ENCODE results near the gene AGTR1.

Gene AGTR1

GRCh38 chr3:148716657-148717056 lies 19.0 kb downstream of the AGTR1 start:
- no peak overlapping the region for H3K4me3 ChIP-seq (replicated peaks; ENCODE audit: low read depth, low read length)
- TF ChIP-seq, protein P1, sequence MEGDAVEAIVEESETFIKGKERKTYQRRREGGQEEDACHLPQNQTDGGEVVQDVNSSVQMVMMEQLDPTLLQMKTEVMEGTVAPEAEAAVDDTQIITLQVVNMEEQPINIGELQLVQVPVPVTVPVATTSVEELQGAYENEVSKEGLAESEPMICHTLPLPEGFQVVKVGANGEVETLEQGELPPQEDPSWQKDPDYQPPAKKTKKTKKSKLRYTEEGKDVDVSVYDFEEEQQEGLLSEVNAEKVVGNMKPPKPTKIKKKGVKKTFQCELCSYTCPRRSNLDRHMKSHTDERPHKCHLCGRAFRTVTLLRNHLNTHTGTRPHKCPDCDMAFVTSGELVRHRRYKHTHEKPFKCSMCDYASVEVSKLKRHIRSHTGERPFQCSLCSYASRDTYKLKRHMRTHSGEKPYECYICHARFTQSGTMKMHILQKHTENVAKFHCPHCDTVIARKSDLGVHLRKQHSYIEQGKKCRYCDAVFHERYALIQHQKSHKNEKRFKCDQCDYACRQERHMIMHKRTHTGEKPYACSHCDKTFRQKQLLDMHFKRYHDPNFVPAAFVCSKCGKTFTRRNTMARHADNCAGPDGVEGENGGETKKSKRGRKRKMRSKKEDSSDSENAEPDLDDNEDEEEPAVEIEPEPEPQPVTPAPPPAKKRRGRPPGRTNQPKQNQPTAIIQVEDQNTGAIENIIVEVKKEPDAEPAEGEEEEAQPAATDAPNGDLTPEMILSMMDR (IDR thresholded peaks at IDR 0.05; ENCODE audit: low read length, missing control alignments) = peak; percentile 13
- no peak for DNase-seq (ENCODE audit: low read depth)

GRCh38 chr3:148717885-148718561 lies 20.3 kb downstream of the AGTR1 start:
- TF ChIP-seq, protein P1 (IDR thresholded peaks at IDR 0.05; ENCODE audit: low read length, missing control alignments) = no peak
- DNase-seq (ENCODE audit: low read depth) = no peak
- no peak overlapping the region for H3K4me3 ChIP-seq (replicated peaks; ENCODE audit: low read depth, low read length)

GRCh38 chr3:148718982-148719862 lies 21.5 kb downstream of the AGTR1 start:
- DNase-seq (ENCODE audit: low read depth) = peak; percentile 48
- TF ChIP-seq, protein P1 (IDR thresholded peaks at IDR 0.05; ENCODE audit: low read length, missing control alignments) = peak; percentile 58

DNA sequence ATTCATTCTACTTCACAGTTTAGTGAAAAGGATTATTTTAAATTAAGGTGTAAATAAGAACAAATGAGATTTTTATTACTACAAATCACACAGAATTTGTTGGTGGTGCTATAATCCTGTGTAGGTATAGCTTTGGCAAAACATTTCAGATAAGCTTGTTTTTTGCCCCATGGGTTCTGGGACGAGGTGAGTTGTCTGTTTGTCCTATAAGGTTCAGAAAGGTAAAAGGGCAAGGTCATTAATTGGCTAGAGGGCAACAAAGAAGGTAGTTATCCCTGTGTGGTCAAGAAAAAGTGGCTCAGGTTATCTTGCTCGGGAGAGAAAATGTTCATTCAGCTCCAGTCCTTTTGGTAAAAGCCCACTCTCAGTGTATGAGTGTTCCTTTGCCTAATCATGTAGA lies 23.2 kb downstream of the AGTR1 start:
- H3K4me3 ChIP-seq (replicated peaks; ENCODE audit: low read depth, low read length) = no peak overlapping the region
- no peak for DNase-seq (ENCODE audit: low read depth)
- TF ChIP-seq, protein P1 (IDR thresholded peaks at IDR 0.05; ENCODE audit: low read length, missing control alignments) = no peak

More at GRCh38 chr3:148718982-148719862, 21.5 kb downstream of the AGTR1 start:
- no peak overlapping the region for H3K4me3 ChIP-seq (replicated peaks; ENCODE audit: low read depth, low read length)

GRCh38 chr3:148723631-148724030 lies 25.9 kb downstream of the AGTR1 start:
- peak; percentile 61 for DNase-seq (ENCODE audit: low read depth)
- no peak overlapping the region for H3K4me3 ChIP-seq (replicated peaks; ENCODE audit: low read depth, low read length)
- TF ChIP-seq, protein P1 (IDR thresholded peaks at IDR 0.05; ENCODE audit: low read length, missing control alignments) = no peak

GRCh38 chr3:148727231-148727630 lies 29.5 kb downstream of the AGTR1 start:
- DNase-seq (ENCODE audit: low read depth) = no peak
- no peak overlapping the region for H3K4me3 ChIP-seq (replicated peaks; ENCODE audit: low read depth, low read length)
- TF ChIP-seq, protein P1 (IDR thresholded peaks at IDR 0.05; ENCODE audit: low read length, missing control alignments) = peak; percentile 29
